Large intestine (tissue), 12 donors: Measurements from ENCODE around the gene CLIP3. TPM values are rescaled to one million over a fixed set of nuclear protein-coding genes. Genes with fewer than 3 reads are reported as not detected.
"Not testable (repeated sequence)": the region's sequence is repeated elsewhere in the genome, so short reads cannot be mapped to it uniquely, and the experiment has no call there.

ENCODE experiments used
- DNase-seq, 2 donors: peaks; one replicate each; pipeline versions ENCODE4 v3.0.0 to v3.0.0-alpha.2; 2013
- H3K27ac ChIP-seq: one replicate; pipeline ENCODE4 v1.5.1; 2013; ENCODE audit warnings: low read length
- H3K27me3 ChIP-seq: 2 replicates; pipeline ENCODE4 v1.6.1; 2013; ENCODE audit warnings: low read length; ENCODE audit not compliant: control insufficient read depth, insufficient read depth
- H3K36me3 ChIP-seq: 2 replicates; pipeline ENCODE4 v1.6.1; 2013; ENCODE audit warnings: low read length; ENCODE audit not compliant: control insufficient read depth, insufficient read depth
- H3K4me1 ChIP-seq: one replicate; pipeline ENCODE4 v1.6.1; 2013; ENCODE audit warnings: low read length; ENCODE audit not compliant: control insufficient read depth, insufficient read depth
- H3K4me3 ChIP-seq: one replicate; pipeline ENCODE4 v1.5.1; 2013; ENCODE audit warnings: low read length
- H3K9me3 ChIP-seq: one replicate; pipeline ENCODE4 v1.6.1; 2013; ENCODE audit warnings: mild to moderate bottlenecking, low read depth, low read length, moderate library complexity; ENCODE audit not compliant: control insufficient read depth
- WGBS: methylation state at CpG from one replicate; pipeline ENCODE4 v1.1.5; 2013; ENCODE audit warnings: low lambda C conversion rate; ENCODE audit not compliant: insufficient coverage; 5-methylcytosine and 5-hydroxymethylcytosine counted together
- long read RNA-seq, 11 donors: transcript quantifications; one replicate each; lab custom pipeline, GENCODE V29; 2026
- polyA plus RNA-seq: library from polyadenylated mRNA; unstranded; fragments of 120-200 nt; gene quantifications from one replicate; pipeline ENCODE4 v1.2.1, GENCODE V29; 2013

CLIP3 gene, protein sequence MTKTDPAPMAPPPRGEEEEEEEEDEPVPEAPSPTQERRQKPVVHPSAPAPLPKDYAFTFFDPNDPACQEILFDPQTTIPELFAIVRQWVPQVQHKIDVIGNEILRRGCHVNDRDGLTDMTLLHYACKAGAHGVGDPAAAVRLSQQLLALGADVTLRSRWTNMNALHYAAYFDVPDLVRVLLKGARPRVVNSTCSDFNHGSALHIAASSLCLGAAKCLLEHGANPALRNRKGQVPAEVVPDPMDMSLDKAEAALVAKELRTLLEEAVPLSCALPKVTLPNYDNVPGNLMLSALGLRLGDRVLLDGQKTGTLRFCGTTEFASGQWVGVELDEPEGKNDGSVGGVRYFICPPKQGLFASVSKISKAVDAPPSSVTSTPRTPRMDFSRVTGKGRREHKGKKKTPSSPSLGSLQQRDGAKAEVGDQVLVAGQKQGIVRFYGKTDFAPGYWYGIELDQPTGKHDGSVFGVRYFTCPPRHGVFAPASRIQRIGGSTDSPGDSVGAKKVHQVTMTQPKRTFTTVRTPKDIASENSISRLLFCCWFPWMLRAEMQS
- 21.5 TPM for polyA plus RNA-seq
- long read RNA-seq, donor 1, transcript CLIP3-201 (14 exons, 3,370 nt): major isoform, 5 of 6 reads
- long read RNA-seq, donor 1, partial matches to known transcripts: 0 of 6 reads
- long read RNA-seq, donor 1, other reads (novel, unspliced or antisense): 0 of 6 reads
- long read RNA-seq, donor 2, partial matches to known transcripts: 0 of 5 reads
- long read RNA-seq, donor 2, other reads (novel, unspliced or antisense): 0 of 5 reads
- long read RNA-seq, donor 3: 0 reads
- long read RNA-seq, donor 4: 0 reads
- long read RNA-seq, donor 5, transcript CLIP3-201 (14 exons, 3,370 nt): major isoform, 7 of 8 reads
- long read RNA-seq, donor 5, partial matches to known transcripts: 0 of 8 reads
- long read RNA-seq, donor 5, other reads (novel, unspliced or antisense): 0 of 8 reads
- long read RNA-seq, donor 6, partial matches to known transcripts: 13 of 17 reads
- long read RNA-seq, donor 6, other reads (novel, unspliced or antisense): 0 of 17 reads
- long read RNA-seq, donor 7, partial matches to known transcripts: 0 of 4 reads
- long read RNA-seq, donor 7, other reads (novel, unspliced or antisense): 0 of 4 reads
- long read RNA-seq, donor 8, partial matches to known transcripts: 0 of 2 reads
- long read RNA-seq, donor 8, other reads (novel, unspliced or antisense): 0 of 2 reads
- long read RNA-seq, donor 9, partial matches to known transcripts: 10 of 14 reads
- long read RNA-seq, donor 9, other reads (novel, unspliced or antisense): 0 of 14 reads
- long read RNA-seq, donor 10, partial matches to known transcripts: 0 of 3 reads
- long read RNA-seq, donor 10, other reads (novel, unspliced or antisense): 0 of 3 reads
- long read RNA-seq, donor 11, partial matches to known transcripts: 0 of 7 reads
- long read RNA-seq, donor 11, other reads (novel, unspliced or antisense): 0 of 7 reads

- Histone ChIP-seq H3K9me3 (no peaks in the 10 kb centered on the region), H3K4me1 (peaks cover 5% of the 10 kb centered on the region), H3K27me3 (no peaks in the 10 kb centered on the region), H3K4me3 (peak within 1 kb of the TSS; percentile 51), H3K27ac (no peak within 1 kb of the TSS), H3K36me3 (peaks cover 7% of the 10 kb centered on the region)
- DNase-seq: peak in 1 of 2 donors; percentile 50
- WGBS: no CpG with 5 or more reads among the region's 51 CpGs
Measured at GRCh38 chr19:36032251-36033104, at the start of gene CLIP3. Gene CLIP3, minus strand, starts transcription at chr19:36032873. Its CDS starts 516 bp downstream, at chr19:36032357.

DNA sequence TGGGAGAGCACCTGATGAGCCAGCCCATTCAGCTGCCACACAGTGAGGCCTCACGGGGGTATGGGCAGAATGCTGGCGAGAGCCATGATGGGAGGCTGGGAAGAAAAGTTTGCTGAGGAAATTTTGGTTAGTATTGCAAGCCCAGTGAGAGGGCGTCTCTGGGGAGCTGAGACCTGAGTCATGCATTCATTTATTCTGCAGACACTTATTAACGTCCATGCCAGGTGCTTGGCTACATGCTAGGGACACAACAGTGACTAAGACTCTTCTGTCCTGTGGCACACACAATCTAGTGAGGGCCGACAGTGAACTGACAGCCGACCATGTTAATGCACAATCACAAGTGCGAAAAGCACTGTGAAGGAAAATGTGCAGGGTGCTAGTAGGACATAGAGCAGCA lies 49.2 kb upstream of the CLIP3 start:
- Histone ChIP-seq H3K36me3 (peaks cover 18% of the 10 kb centered on the region), H3K27ac (no peak overlapping the region), H3K27me3 (no peaks in the 10 kb centered on the region), H3K4me1 (no peaks in the 10 kb centered on the region), H3K9me3 (no peaks in the 10 kb centered on the region), H3K4me3 (no peak overlapping the region)
- WGBS: no CpG with 5 or more reads among the region's 7 CpGs
- no peak for DNase-seq

DNA sequence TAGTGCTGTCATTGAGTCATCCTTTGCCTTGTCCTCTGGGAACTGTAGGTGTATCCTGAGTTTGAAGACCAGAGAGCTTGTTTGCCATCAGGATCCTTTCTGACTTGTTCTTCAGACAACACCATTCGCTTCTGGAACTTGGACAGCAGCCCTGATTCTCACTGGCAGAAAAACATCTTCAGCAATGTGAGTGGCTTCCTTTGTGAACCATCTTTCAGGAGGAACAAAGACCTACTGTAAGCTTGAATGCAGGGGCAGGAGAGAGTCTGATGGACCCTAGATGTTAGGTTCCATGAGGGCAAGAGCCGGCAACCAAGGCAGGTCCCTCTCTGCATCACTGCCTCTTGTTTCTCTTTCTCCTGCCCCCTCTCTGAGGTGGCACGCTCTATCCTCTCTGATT lies 48.7 kb upstream of the CLIP3 start:
- no peak overlapping the region for H3K27ac ChIP-seq
- H3K27me3 ChIP-seq: no peaks in the 10 kb centered on the region
- no peaks in the 10 kb centered on the region for H3K9me3 ChIP-seq
- DNase-seq: no peak
- no peaks in the 10 kb centered on the region for H3K4me1 ChIP-seq
- H3K36me3 ChIP-seq: peaks cover 18% of the 10 kb centered on the region
- H3K4me3 ChIP-seq: no peak overlapping the region
- no CpG with 5 or more reads among the region's 3 CpGs for WGBS

GRCh38 chr19:36079389-36079945 lies 46.8 kb upstream of the CLIP3 start:
- Histone ChIP-seq H3K4me1 (no peaks in the 10 kb centered on the region), H3K36me3 (peaks cover 18% of the 10 kb centered on the region), H3K27ac (no peak overlapping the region), H3K4me3 (no peak overlapping the region), H3K27me3 (no peaks in the 10 kb centered on the region), H3K9me3 (no peaks in the 10 kb centered on the region)
- WGBS: 67% methylated on average over 1 of the region's 3 CpGs
- DNase-seq: no peak

GRCh38 chr19:36073121-36073876 lies 40.6 kb upstream of the CLIP3 start:
- Histone ChIP-seq H3K27me3 (no peaks in the 10 kb centered on the region), H3K36me3 (peaks cover 2% of the 10 kb centered on the region), H3K9me3 (no peaks in the 10 kb centered on the region), H3K4me1 (no peaks in the 10 kb centered on the region), H3K4me3 (no peak overlapping the region), H3K27ac (no peak overlapping the region)
- WGBS: 100% methylated on average over 4 of the region's 10 CpGs
- DNase-seq: no peak

GRCh38 chr19:36072081-36072480 lies 39.4 kb upstream of the CLIP3 start:
- Histone ChIP-seq H3K27me3 (no peaks in the 10 kb centered on the region), H3K9me3 (no peaks in the 10 kb centered on the region), H3K4me3 (no peak overlapping the region), H3K27ac (no peak overlapping the region), H3K4me1 (no peaks in the 10 kb centered on the region), H3K36me3 (peaks cover 7% of the 10 kb centered on the region)
- no peak for DNase-seq
- no CpG with 5 or more reads among the region's 8 CpGs for WGBS

DNA sequence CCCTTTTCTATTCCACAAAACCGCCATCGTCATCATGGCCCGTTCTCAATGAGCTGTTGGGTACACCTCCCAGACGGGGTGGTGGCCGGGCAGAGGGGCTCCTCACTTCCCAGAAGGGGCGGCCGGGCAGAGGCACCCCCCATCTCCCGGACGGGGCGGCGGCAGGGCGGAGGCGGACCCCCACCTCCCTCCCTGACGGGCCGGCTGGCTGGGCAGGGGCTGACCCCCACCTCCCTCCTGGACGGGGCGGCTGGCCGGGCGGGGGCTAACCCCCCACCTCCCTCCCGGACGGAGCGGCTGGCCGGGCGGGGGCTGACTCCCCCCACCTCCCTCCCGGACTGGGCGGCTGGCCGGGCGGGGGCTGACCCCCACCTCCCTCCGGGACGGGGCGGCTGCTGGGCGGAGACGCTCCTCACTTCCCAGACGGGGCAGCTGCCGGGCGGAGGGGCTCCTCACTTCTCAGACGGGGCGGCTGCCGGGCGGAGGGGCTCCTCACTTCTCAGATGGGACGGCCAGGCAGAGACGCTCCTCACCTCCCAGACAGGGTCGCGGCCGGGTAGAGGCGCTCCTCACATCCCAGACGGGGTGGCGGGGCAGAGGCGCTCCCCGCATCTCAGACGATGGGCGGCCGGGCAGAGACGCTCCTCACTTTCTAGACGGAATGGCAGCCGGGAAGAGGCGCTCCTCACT lies 36.3 kb upstream of the CLIP3 start:
- DNase-seq, H3K4me1 ChIP-seq: not testable (repeated sequence)
- no CpG with 5 or more reads among the region's 57 CpGs for WGBS

DNA sequence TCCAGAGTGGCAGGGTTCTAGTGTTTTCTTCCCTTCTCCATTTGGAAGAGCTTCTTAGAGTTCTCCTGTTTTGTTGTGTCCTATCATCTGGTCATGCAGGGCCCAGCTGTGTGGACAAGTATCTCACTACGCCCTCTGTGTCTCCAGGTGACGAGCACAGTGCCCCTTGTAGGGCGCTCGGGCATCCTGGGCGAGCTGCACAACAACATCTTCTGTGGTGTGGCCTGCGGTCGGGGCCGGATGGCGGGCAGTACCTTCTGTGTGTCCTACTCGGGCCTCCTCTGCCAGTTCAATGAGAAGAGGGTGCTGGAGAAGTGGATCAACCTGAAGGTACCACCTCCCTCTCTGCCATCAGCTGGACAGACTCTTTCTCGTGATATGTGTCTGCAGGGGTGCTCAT lies 35.0 kb upstream of the CLIP3 start:
- H3K27me3 ChIP-seq: no peaks in the 10 kb centered on the region
- H3K27ac ChIP-seq: no peak overlapping the region
- WGBS: no CpG with 5 or more reads among the region's 11 CpGs
- no peaks in the 10 kb centered on the region for H3K9me3 ChIP-seq
- H3K4me1 ChIP-seq: no peaks in the 10 kb centered on the region
- H3K36me3 ChIP-seq: peaks cover 11% of the 10 kb centered on the region
- H3K4me3 ChIP-seq: no peak overlapping the region
- no peak for DNase-seq

More for the DNA sequence above, 36.3 kb upstream of the CLIP3 start:
- not testable (repeated sequence) for H3K27ac ChIP-seq, H3K9me3 ChIP-seq, H3K4me3 ChIP-seq, H3K27me3 ChIP-seq
- peaks cover 13% of the 10 kb centered on the region for H3K36me3 ChIP-seq
